H1 (cell line): ENCODE results near the gene UPK2.

Source experiments
- ATF2 ChIP-seq: IDR thresholded peaks from 2 replicates; pipeline ENCODE4 v1.6.1; 2012; ENCODE audit warnings: low read length, inconsistent platforms
- ATF3 ChIP-seq: IDR thresholded peaks from 2 replicates; pipeline ENCODE4 v1.6.1; 2011; ENCODE audit warnings: low read depth, mild to moderate bottlenecking, low read length; ENCODE audit not compliant: insufficient read depth
- CEBPB ChIP-seq: IDR thresholded peaks from 2 replicates; pipeline ENCODE4 v1.6.1; 2012; ENCODE audit warnings: low read depth, low read length
- EP300 ChIP-seq, 2 experiments: IDR thresholded peaks; 1 replicate in 1 of 2; 2 replicates in 1 of 2; pipeline ENCODE4 v1.6.1; 2011 to 2012; ENCODE audit warnings: low read depth in 2 of 2, low read length in 2 of 2, mild to moderate bottlenecking in 2 of 2, borderline replicate concordance in 1 of 2, inconsistent platforms in 1 of 2, moderate library complexity in 1 of 2
- EZH2 ChIP-seq: fragments of 200-600 bp; sonication (generic); IDR thresholded peaks from 2 replicates; pipeline ENCODE4 v1.7.1; 2012; ENCODE audit warnings: low read depth, mild to moderate bottlenecking, moderate library complexity, low read length, inconsistent platforms; ENCODE audit not compliant: severe bottlenecking
- GABPA ChIP-seq: IDR thresholded peaks from 2 replicates; pipeline ENCODE4 v1.6.1; 2011; ENCODE audit warnings: mild to moderate bottlenecking, low read length, moderate library complexity, borderline replicate concordance; ENCODE audit not compliant: insufficient read depth
- KDM5A ChIP-seq: fragments of 200-600 bp; IDR thresholded peaks from 2 replicates; pipeline ENCODE4 v1.7.1; 2012; ENCODE audit warnings: mild to moderate bottlenecking, low read length, inconsistent platforms, mixed read lengths
- NRF1 ChIP-seq: IDR thresholded peaks from 2 replicates; pipeline ENCODE4 v1.6.1; 2011; ENCODE audit warnings: mild to moderate bottlenecking, low read depth, low read length, improper control_type of control experiment
- POLR2AphosphoS5 ChIP-seq: IDR thresholded peaks from 2 replicates; pipeline ENCODE4 v1.6.1; 2011; ENCODE audit warnings: low read depth, low read length
- RXRA ChIP-seq: IDR thresholded peaks from 2 replicates; pipeline ENCODE4 v1.6.1; 2011; ENCODE audit warnings: low read depth, mild to moderate bottlenecking, low read length, moderate library complexity; ENCODE audit not compliant: insufficient read depth
- TCF12 ChIP-seq: IDR thresholded peaks from 2 replicates; pipeline ENCODE4 v1.6.1; 2011; ENCODE audit warnings: low read depth, mild to moderate bottlenecking, low read length
- TF ChIP-seq, protein P1 (sequence below), 3 experiments: IDR thresholded peaks; 1 replicate in 2 of 3; 2 replicates in 1 of 3; pipeline versions ENCODE4 v1.5.1 to v1.6.1; 2011; ENCODE audit warnings: low read length in 3 of 3, mild to moderate bottlenecking in 3 of 3, inconsistent platforms in 2 of 3, low read depth in 1 of 3, moderate library complexity in 1 of 3; ENCODE audit not compliant: insufficient read depth in 1 of 3; ENCODE audit errors: control extremely low read depth in 1 of 3
- TF ChIP-seq, protein P2 (sequence below): IDR thresholded peaks from 2 replicates; pipeline ENCODE4 v1.6.1; 2012; ENCODE audit warnings: inconsistent platforms

DNA sequence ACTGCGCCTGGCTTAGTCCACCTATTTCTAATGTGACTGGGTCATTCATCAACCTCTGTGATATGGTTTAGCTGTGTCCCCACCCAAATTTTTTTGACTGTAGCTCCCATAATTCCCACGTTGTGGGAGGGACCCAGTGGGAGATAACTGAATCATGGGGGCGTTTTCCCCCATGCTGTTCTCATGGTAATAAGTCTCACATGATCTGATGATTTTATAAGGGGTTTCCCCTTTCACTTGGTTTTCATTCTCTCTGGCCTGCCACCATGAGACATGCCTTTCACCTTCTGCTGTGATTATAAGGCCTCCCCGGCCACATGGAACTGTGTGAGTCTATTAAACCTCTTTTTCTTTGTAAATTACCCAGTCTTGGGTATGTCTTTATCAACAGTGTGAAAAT is 50.6 kb downstream of the UPK2 start:
- no peak for TF ChIP-seq KDM5A
- TF ChIP-seq POLR2AphosphoS5 = no peak
- TF ChIP-seq TCF12 = no peak
- TF ChIP-seq GABPA = no peak
- no peak for TF ChIP-seq CEBPB
- TF ChIP-seq ATF3 = no peak
- no peak for TF ChIP-seq EP300 (IDR thresholded peaks at IDR 0.05; ENCODE audit: borderline replicate concordance in 1 of 2, low read depth in 2 of 2, low read length in 2 of 2)
- TF ChIP-seq, protein P1, sequence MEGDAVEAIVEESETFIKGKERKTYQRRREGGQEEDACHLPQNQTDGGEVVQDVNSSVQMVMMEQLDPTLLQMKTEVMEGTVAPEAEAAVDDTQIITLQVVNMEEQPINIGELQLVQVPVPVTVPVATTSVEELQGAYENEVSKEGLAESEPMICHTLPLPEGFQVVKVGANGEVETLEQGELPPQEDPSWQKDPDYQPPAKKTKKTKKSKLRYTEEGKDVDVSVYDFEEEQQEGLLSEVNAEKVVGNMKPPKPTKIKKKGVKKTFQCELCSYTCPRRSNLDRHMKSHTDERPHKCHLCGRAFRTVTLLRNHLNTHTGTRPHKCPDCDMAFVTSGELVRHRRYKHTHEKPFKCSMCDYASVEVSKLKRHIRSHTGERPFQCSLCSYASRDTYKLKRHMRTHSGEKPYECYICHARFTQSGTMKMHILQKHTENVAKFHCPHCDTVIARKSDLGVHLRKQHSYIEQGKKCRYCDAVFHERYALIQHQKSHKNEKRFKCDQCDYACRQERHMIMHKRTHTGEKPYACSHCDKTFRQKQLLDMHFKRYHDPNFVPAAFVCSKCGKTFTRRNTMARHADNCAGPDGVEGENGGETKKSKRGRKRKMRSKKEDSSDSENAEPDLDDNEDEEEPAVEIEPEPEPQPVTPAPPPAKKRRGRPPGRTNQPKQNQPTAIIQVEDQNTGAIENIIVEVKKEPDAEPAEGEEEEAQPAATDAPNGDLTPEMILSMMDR (IDR thresholded peaks at IDR 0.05; ENCODE audit: control extremely low read depth in 1 of 3, insufficient read depth in 1 of 3, low read depth in 1 of 3, low read length in 3 of 3) = no peak
- no peak for TF ChIP-seq ATF2
- no peak for TF ChIP-seq NRF1
- no peak for TF ChIP-seq RXRA
- no peak for TF ChIP-seq EZH2
- TF ChIP-seq, protein P2, sequence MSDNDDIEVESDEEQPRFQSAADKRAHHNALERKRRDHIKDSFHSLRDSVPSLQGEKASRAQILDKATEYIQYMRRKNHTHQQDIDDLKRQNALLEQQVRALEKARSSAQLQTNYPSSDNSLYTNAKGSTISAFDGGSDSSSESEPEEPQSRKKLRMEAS = no peak
